ENCODE data around the gene NTNG1. TPM values are rescaled to one million over a fixed set of nuclear protein-coding genes. Genes with fewer than 3 reads are reported as not detected.

Gene NTNG1
- total RNA-seq, 4 donors from 2014 or later = 0.20 to 3.0 (median 1.0) TPM

- no peak overlapping the region for H3K4me3 ChIP-seq
- TF ChIP-seq POLR2A (IDR thresholded peaks at IDR 0.05) (no peak), POLR2AphosphoS5 (IDR thresholded peaks at IDR 0.05) (no peak), EP300 (IDR thresholded peaks at IDR 0.05) (no peak)
- TF ChIP-seq, protein P1, sequence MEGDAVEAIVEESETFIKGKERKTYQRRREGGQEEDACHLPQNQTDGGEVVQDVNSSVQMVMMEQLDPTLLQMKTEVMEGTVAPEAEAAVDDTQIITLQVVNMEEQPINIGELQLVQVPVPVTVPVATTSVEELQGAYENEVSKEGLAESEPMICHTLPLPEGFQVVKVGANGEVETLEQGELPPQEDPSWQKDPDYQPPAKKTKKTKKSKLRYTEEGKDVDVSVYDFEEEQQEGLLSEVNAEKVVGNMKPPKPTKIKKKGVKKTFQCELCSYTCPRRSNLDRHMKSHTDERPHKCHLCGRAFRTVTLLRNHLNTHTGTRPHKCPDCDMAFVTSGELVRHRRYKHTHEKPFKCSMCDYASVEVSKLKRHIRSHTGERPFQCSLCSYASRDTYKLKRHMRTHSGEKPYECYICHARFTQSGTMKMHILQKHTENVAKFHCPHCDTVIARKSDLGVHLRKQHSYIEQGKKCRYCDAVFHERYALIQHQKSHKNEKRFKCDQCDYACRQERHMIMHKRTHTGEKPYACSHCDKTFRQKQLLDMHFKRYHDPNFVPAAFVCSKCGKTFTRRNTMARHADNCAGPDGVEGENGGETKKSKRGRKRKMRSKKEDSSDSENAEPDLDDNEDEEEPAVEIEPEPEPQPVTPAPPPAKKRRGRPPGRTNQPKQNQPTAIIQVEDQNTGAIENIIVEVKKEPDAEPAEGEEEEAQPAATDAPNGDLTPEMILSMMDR (IDR thresholded peaks at IDR 0.05) = no peak
- H3K27me3 ChIP-seq = no peaks in the 10 kb centered on the region
- H3K9me3 ChIP-seq = no peaks in the 10 kb centered on the region
- no peak overlapping the region for H3K27ac ChIP-seq
- ATAC-seq = no peak
- H3K36me3 ChIP-seq = no peaks in the 10 kb centered on the region
- H3K4me1 ChIP-seq = peaks cover 0 to 27% (median 0%) of the 10 kb centered on the region in 3 donors
- WGBS, 2 donors (ENCODE audit: low coverage in 1 of 2) = 32 to 46% methylated on average over 3 of the region's 3 CpGs
These were observed 341.0 kb downstream of the NTNG1 start for GRCh38 chr1:107481756-107482384.

DNA sequence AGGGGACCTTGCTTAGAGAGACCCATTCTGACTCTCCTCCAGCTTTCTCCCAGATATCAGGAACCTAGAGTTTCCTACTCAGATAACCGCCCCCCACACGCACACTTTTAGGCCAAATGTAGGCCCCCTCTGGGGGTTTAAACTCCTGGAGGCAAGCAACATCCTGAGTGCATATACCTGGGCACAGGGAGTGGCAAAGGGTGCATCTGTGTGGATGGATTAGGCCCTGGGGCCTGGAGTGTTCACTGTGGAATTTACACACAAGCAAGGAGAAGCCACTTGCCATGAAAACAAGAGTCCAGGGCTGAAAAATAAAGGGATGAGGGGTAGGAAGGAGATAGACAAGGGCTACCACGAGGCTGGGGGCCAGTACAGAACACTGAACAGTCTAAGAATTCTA, 343.1 kb downstream of the NTNG1 start:
- H3K9me3 ChIP-seq = no peaks in the 10 kb centered on the region
- H3K4me3 ChIP-seq = no peak overlapping the region
- 68% methylated on average over 3 of the region's 3 CpGs; no CpG with 5 or more reads in 1 of the 2 donors for WGBS, 2 donors (ENCODE audit: low coverage in 1 of 2)
- no peak for TF ChIP-seq POLR2A (IDR thresholded peaks at IDR 0.05)
- TF ChIP-seq EP300 (IDR thresholded peaks at IDR 0.05) = no peak
- TF ChIP-seq, protein P1 (IDR thresholded peaks at IDR 0.05) = no peak
- no peak for TF ChIP-seq POLR2AphosphoS5 (IDR thresholded peaks at IDR 0.05)
- no peak overlapping the region for H3K27ac ChIP-seq
- H3K4me1 ChIP-seq = peaks cover 0 to 27% (median 0%) of the 10 kb centered on the region in 3 donors
- ATAC-seq = no peak
- H3K36me3 ChIP-seq = no peaks in the 10 kb centered on the region
- H3K27me3 ChIP-seq = no peaks in the 10 kb centered on the region

- H3K4me3 ChIP-seq = no peak overlapping the region
- no peaks in the 10 kb centered on the region for H3K9me3 ChIP-seq
- no peak for ATAC-seq
- no peaks in the 10 kb centered on the region for H3K36me3 ChIP-seq
- H3K27ac ChIP-seq = no peak overlapping the region
- peaks cover 0 to 12% (median 0%) of the 10 kb centered on the region in 3 donors for H3K4me1 ChIP-seq
- TF ChIP-seq, protein P1 (IDR thresholded peaks at IDR 0.05) = no peak
- TF ChIP-seq EP300 (IDR thresholded peaks at IDR 0.05) (no peak), POLR2AphosphoS5 (IDR thresholded peaks at IDR 0.05) (no peak), POLR2A (IDR thresholded peaks at IDR 0.05) (no peak)
- WGBS, 2 donors (ENCODE audit: low coverage in 1 of 2) = 54 to 62% methylated on average over 3 of the region's 3 CpGs
- no peaks in the 10 kb centered on the region for H3K27me3 ChIP-seq
These were observed 345.5 kb downstream of the NTNG1 start for GRCh38 chr1:107486349-107486748.

GRCh38 chr1:107487506-107487905, 346.7 kb downstream of the NTNG1 start:
- Histone ChIP-seq H3K4me1 (peaks cover 0 to 2% (median 0%) of the 10 kb centered on the region in 3 donors), H3K9me3 (no peaks in the 10 kb centered on the region), H3K27ac (no peak overlapping the region), H3K4me3 (no peak overlapping the region), H3K27me3 (no peaks in the 10 kb centered on the region), H3K36me3 (no peaks in the 10 kb centered on the region)
- TF ChIP-seq POLR2AphosphoS5 (IDR thresholded peaks at IDR 0.05) = no peak
- no peak for TF ChIP-seq POLR2A (IDR thresholded peaks at IDR 0.05)
- TF ChIP-seq, protein P1 (IDR thresholded peaks at IDR 0.05) = no peak
- TF ChIP-seq EP300 (IDR thresholded peaks at IDR 0.05) = no peak
- ATAC-seq = no peak
- WGBS, 2 donors (ENCODE audit: low coverage in 1 of 2) = 63 to 80% methylated on average over 1 to 2 of the region's 2 CpGs

DNA sequence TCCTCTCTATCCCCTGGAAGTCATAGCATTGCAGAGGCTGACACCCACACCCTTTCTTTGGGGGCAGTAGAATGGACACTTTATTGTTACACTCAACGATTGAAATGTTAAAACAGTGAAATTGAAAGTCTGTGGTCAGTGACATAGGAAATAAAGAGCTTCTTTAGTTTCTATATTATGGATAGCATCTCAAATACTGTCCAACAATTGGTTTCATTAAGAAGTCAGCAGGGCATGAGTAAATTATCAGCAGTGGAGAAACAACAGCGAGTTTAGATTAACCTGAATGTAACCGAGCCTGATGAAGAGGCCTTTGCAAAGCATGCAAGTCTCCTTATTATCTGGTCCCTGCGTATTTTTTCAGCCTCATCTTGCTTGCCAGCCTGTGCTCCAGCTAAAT, 350.7 kb downstream of the NTNG1 start:
- no peak for ATAC-seq

More for the DNA sequence above, 350.7 kb downstream of the NTNG1 start:
- Histone ChIP-seq H3K4me3 (no peak overlapping the region), H3K36me3 (no peaks in the 10 kb centered on the region), H3K27ac (no peak overlapping the region), H3K9me3 (no peaks in the 10 kb centered on the region), H3K4me1 (no peaks in the 10 kb centered on the region), H3K27me3 (no peaks in the 10 kb centered on the region)
- whole genome bisulfite sequencing, 2 donors (ENCODE audit: low coverage in 1 of 2) = 82 to 96% methylated on average over 3 to 4 of the region's 4 CpGs
- TF ChIP-seq, protein P1 (IDR thresholded peaks at IDR 0.05) = no peak
